Activated CD8-positive, alpha-beta T cell treated with anti-CD3 and anti-CD28 coated beads for 36 hours (primary cell): ENCODE results near the gene SLC44A5. TPM values are rescaled to one million over a fixed set of nuclear protein-coding genes. Genes with fewer than 3 reads are reported as not detected.

Experiments used
- ATAC-seq: fragments of 200-7000 bp; cut with Tn5 transposase; one replicate; pipeline ENCODE4 v1.10.0; 2021; ENCODE audit warnings: mild to moderate bottlenecking, moderate library complexity
- CTCF ChIA-PET: fragments of 350-600 bp; sonication (Branson Sonifier 250); formaldehyde crosslinking; loops from one replicate; lab custom pipeline; 2021; ENCODE audit warnings: antibody characterized with exemption; lab: Charles Lee
- POLR2A ChIA-PET: fragments of 350-600 bp; sonication (Branson Sonifier 250); formaldehyde crosslinking; loops from one replicate; lab custom pipeline; 2021; ENCODE audit warnings: antibody characterized with exemption; lab: Charles Lee
- DNase-seq: peaks from one replicate; pipeline ENCODE4 v3.0.0-alpha.2; 2020
- H3K27ac Mint-ChIP-seq: one replicate; pipeline ENCODE4 v1.8.0; 2021; ENCODE audit warnings: mild to moderate bottlenecking, mixed read lengths
- H3K27me3 Mint-ChIP-seq: one replicate; pipeline ENCODE4 v1.8.0; 2021; ENCODE audit warnings: mixed read lengths
- H3K36me3 Mint-ChIP-seq: one replicate; pipeline ENCODE4 v1.8.0; 2021; ENCODE audit warnings: low read depth, mixed read lengths
- H3K4me1 Mint-ChIP-seq: one replicate; pipeline ENCODE4 v1.8.0; 2021; ENCODE audit warnings: low read depth, mixed read lengths
- H3K4me3 Mint-ChIP-seq: one replicate; pipeline ENCODE4 v1.8.0; 2021; ENCODE audit warnings: mild to moderate bottlenecking, moderate library complexity, mixed read lengths
- H3K9me3 Mint-ChIP-seq: one replicate; pipeline ENCODE4 v1.8.0; 2021; ENCODE audit warnings: mixed read lengths
- intact Hi-C: fragments of 100-400 bp; cut with micrococcal nuclease; formaldehyde crosslinking; loops from one replicate; pipeline ENCODE4 v1.10.0; 2022
- total RNA-seq, 2 experiments: library from RNA; stranded (reverse); gene quantifications; one replicate each; pipeline ENCODE4 v1.2.3, GENCODE V29; 2021
- TF ChIP-seq, protein P1 (sequence below): fragments of 200-600 bp; IDR thresholded peaks from one replicate; pipeline ENCODE4 v1.8.0; 2022; ENCODE audit warnings: antibody characterized with exemption, mild to moderate bottlenecking

The SLC44A5 gene
- total RNA-seq, 2 experiments from 2014 or later: 0.11 to 0.22 TPM

DNA sequence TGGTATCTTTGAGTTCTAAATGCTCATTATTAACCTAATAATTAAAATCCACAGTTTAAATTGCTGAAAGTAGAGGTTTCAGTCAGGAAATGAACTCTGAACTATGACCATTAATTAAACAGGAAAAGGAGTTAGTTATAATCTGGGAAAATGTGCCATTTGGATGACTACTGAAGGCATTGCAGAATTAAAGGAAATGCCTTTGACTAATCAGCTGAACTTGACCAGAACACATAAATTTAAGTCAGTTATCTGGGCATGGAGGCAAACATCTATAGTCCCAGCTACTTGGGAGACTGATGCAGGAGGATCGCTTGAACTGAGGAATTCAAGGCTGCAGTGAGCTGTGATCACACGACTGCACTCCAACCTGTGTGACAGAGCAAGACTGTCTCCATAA is 31.9 kb downstream of the SLC44A5 start:
- Mint-ChIP-seq H3K36me3 (no peaks in the 10 kb centered on the region), H3K27ac (no peak overlapping the region), H3K27me3 (peaks cover 4% of the 10 kb centered on the region), H3K9me3 (no peaks in the 10 kb centered on the region), H3K4me1 (no peaks in the 10 kb centered on the region), H3K4me3 (no peak overlapping the region)
- intact Hi-C loops: no loop called here
- TF ChIP-seq, protein P1, sequence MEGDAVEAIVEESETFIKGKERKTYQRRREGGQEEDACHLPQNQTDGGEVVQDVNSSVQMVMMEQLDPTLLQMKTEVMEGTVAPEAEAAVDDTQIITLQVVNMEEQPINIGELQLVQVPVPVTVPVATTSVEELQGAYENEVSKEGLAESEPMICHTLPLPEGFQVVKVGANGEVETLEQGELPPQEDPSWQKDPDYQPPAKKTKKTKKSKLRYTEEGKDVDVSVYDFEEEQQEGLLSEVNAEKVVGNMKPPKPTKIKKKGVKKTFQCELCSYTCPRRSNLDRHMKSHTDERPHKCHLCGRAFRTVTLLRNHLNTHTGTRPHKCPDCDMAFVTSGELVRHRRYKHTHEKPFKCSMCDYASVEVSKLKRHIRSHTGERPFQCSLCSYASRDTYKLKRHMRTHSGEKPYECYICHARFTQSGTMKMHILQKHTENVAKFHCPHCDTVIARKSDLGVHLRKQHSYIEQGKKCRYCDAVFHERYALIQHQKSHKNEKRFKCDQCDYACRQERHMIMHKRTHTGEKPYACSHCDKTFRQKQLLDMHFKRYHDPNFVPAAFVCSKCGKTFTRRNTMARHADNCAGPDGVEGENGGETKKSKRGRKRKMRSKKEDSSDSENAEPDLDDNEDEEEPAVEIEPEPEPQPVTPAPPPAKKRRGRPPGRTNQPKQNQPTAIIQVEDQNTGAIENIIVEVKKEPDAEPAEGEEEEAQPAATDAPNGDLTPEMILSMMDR: no peak
- DNase-seq (no peak), ATAC-seq (no peak)
- ChIA-PET POLR2A (interaction anchor here (0.6 kb wide), 1 partner anchor 12 kb away, joined by 3 read pairs; no protein-coding TSS in a partner anchor), CTCF (no interaction called here)

DNA sequence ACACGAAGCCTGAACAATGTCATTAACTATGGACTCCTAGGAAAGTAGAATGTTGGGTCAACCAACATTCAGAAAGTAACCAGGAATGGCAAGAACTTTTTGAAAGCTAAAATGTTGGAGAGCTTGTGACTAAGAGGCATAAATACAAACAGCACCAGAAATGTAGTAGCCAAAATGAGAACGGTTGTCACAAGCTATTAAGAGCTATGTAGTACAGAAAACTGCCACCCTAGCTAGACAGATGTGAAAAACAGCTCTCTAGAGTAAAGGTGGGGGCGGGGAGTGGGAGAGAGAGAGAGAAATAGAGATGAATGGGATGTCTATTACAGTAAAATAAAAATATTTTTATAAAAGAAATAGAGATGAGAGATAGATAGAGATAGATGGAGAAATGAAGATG is 35.1 kb downstream of the SLC44A5 start:
- Mint-ChIP-seq H3K9me3 (no peaks in the 10 kb centered on the region), H3K4me3 (no peak overlapping the region), H3K36me3 (no peaks in the 10 kb centered on the region), H3K27me3 (peaks cover 7% of the 10 kb centered on the region), H3K27ac (no peak overlapping the region), H3K4me1 (no peaks in the 10 kb centered on the region)
- ATAC-seq (no peak), DNase-seq (no peak)
- ChIA-PET CTCF (no interaction called here), POLR2A (no interaction called here)
- TF ChIP-seq, protein P1: no peak
- intact Hi-C loops: no loop called here

DNA sequence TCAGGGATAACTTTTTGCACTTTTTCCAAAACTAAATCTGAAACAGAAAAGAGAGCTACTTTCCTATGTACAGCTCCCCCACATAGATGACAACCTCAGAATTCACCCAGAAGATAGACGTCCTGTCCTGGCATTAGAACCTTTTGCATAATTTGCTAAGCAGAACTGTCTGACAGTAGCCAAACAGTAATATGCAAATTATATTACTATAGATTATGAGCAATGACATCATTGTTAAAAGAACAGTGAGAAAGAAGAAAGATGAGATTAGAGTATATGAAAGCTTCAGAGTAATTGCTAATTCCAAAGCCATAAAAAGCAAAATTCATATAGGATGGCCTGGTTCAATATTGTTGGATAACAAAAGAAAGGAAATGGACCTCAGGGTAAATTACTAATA is 43.7 kb downstream of the SLC44A5 start:
- Mint-ChIP-seq H3K9me3 (no peaks in the 10 kb centered on the region), H3K27me3 (peaks cover 17% of the 10 kb centered on the region), H3K27ac (no peak overlapping the region), H3K4me1 (no peaks in the 10 kb centered on the region), H3K36me3 (no peaks in the 10 kb centered on the region), H3K4me3 (no peak overlapping the region)
- no peak for ATAC-seq
- TF ChIP-seq, protein P1: no peak
- intact Hi-C loops: no loop called here
- no peak for DNase-seq
- POLR2A ChIA-PET: interaction anchor here (0.6 to 0.7 kb wide), 2 partner anchors 12 to 345 kb away, joined by 3 read pairs; no protein-coding TSS in a partner anchor
- CTCF ChIA-PET: no interaction called here

DNA sequence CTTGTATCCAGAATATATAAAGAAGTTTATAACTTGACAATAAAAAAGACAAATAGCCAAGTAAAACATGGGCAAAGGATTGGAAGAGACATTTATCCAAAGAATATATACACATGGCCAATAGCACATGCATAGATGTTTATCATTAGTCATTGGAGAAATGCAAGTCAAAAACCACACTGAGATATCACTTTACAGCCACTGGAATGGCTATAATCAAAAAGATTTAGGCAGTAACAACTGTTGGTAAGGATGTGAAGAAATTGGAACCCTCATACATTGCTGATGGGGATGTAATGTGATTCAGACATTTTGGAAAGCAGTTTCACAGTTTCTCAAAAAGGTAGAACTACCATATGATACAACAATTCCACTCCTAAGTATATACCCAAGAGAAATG is 51.1 kb downstream of the SLC44A5 start:
- intact Hi-C loops: no loop called here
- no peaks in the 10 kb centered on the region for H3K9me3 Mint-ChIP-seq
- no peak for DNase-seq
- ATAC-seq: no peak
- POLR2A ChIA-PET: no interaction called here
- no peaks in the 10 kb centered on the region for H3K36me3 Mint-ChIP-seq
- no peak overlapping the region for H3K27ac Mint-ChIP-seq
- H3K4me1 Mint-ChIP-seq: no peaks in the 10 kb centered on the region
- CTCF ChIA-PET: no interaction called here
- peaks cover 5% of the 10 kb centered on the region for H3K27me3 Mint-ChIP-seq
- TF ChIP-seq, protein P1: no peak
- no peak overlapping the region for H3K4me3 Mint-ChIP-seq

DNA sequence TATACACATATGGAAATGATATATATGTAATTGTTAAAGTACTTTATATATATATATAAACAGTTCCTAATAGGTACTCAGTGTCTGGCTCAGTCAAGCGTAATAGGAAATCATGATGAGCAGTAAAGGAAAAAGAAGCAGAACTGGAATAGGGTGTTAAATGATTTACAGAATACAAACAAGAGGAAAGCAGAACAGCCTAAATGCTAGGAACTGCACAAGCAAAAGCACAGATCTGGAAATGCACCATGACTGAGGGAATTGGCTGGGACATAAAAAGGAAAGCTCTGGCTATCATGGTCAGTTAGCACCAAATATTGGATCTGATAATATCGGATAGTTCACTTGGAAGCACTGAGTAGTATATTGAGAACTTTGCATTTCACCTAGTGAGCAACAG is 51.8 kb downstream of the SLC44A5 start:
- ChIA-PET CTCF (no interaction called here), POLR2A (no interaction called here)
- Mint-ChIP-seq H3K4me3 (no peak overlapping the region), H3K36me3 (no peaks in the 10 kb centered on the region), H3K27me3 (peaks cover 5% of the 10 kb centered on the region), H3K27ac (no peak overlapping the region), H3K9me3 (no peaks in the 10 kb centered on the region), H3K4me1 (no peaks in the 10 kb centered on the region)
- ATAC-seq (no peak), DNase-seq (no peak)
- intact Hi-C loops: no loop called here
- TF ChIP-seq, protein P1: no peak
